Large intestine (tissue), 3 donors: ENCODE results near the gene RAB27B. TPM values are rescaled to one million over a fixed set of nuclear protein-coding genes. Genes with fewer than 3 reads are reported as not detected.
"Not testable (repeated sequence)": the region's sequence is repeated elsewhere in the genome, so short reads cannot be mapped to it uniquely, and the experiment has no call there.

Source experiments
- DNase-seq, 2 donors: peaks; one replicate each; pipeline versions ENCODE4 v3.0.0 to v3.0.0-alpha.2; 2013
- H3K27ac ChIP-seq: one replicate; pipeline ENCODE4 v1.5.1; 2013; ENCODE audit warnings: low read length
- H3K27me3 ChIP-seq: 2 replicates; pipeline ENCODE4 v1.6.1; 2013; ENCODE audit warnings: low read length; ENCODE audit not compliant: control insufficient read depth, insufficient read depth
- H3K36me3 ChIP-seq: 2 replicates; pipeline ENCODE4 v1.6.1; 2013; ENCODE audit warnings: low read length; ENCODE audit not compliant: control insufficient read depth, insufficient read depth
- H3K4me1 ChIP-seq: one replicate; pipeline ENCODE4 v1.6.1; 2013; ENCODE audit warnings: low read length; ENCODE audit not compliant: control insufficient read depth, insufficient read depth
- H3K4me3 ChIP-seq: one replicate; pipeline ENCODE4 v1.5.1; 2013; ENCODE audit warnings: low read length
- H3K9me3 ChIP-seq: one replicate; pipeline ENCODE4 v1.6.1; 2013; ENCODE audit warnings: mild to moderate bottlenecking, low read depth, low read length, moderate library complexity; ENCODE audit not compliant: control insufficient read depth
- WGBS: methylation state at CpG from one replicate; pipeline ENCODE4 v1.1.5; 2013; ENCODE audit warnings: low lambda C conversion rate; ENCODE audit not compliant: insufficient coverage; 5-methylcytosine and 5-hydroxymethylcytosine counted together
- polyA plus RNA-seq: library from polyadenylated mRNA; unstranded; fragments of 120-200 nt; gene quantifications from one replicate; pipeline ENCODE4 v1.2.1, GENCODE V29; 2013

RAB27B gene
- polyA plus RNA-seq, 1 donor = 9.6 TPM

DNA sequence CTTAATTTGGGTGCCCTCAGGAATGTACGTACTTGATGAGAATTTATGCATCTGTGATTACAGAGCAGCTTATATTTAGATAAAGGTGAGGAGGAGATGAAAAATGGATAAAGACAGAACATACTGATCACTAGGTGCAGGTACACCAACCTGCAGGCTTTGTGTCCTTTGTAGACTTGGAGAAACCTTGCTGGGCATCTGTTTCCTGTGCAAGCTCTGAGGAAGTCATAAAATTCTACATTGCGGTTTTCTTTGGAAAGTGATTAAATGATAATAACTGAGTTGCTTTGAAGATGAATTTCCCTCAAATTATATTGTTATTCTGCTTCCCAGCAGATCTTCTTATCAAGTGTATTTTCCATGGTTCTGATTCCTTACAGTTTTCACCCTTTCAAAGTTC is 7.7 kb downstream of the RAB27B start:
- WGBS = 100% methylated on average over 1 of the region's 2 CpGs
- Histone ChIP-seq H3K9me3 (no peaks in the 10 kb centered on the region), H3K27ac (no peak overlapping the region), H3K4me3 (no peak overlapping the region), H3K36me3 (no peaks in the 10 kb centered on the region), H3K4me1 (no peaks in the 10 kb centered on the region), H3K27me3 (no peaks in the 10 kb centered on the region)
- DNase-seq = no peak

DNA sequence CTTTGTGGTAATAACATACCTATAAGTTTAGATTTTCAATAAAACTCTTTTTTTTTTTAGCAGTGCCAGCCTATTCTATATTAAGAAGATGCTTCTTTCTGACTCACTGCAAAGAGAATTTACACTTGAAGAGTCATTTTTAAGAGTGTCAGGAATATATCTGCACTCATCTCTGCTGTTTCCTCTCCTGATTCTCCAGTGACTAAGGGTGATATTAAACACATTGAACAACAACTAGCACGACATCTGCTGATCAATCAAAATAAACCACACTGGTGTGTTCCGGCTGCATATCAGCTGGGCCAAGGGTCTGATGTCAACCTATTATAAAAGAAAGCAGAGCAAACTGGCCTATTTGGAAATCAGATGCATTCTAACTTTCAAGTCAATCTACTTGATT is 15.0 kb downstream of the RAB27B start:
- Histone ChIP-seq H3K27ac (no peak overlapping the region), H3K36me3 (no peaks in the 10 kb centered on the region), H3K4me3 (no peak overlapping the region), H3K9me3 (no peaks in the 10 kb centered on the region), H3K27me3 (no peaks in the 10 kb centered on the region), H3K4me1 (no peaks in the 10 kb centered on the region)
- no peak for DNase-seq
- no CpG with 5 or more reads among the region's 2 CpGs for WGBS

- no peak overlapping the region for H3K4me3 ChIP-seq
- no peaks in the 10 kb centered on the region for H3K4me1 ChIP-seq
- H3K36me3 ChIP-seq = no peaks in the 10 kb centered on the region
- WGBS = 50% methylated on average over 2 of the region's 2 CpGs
- no peak overlapping the region for H3K27ac ChIP-seq
- H3K27me3 ChIP-seq = no peaks in the 10 kb centered on the region
- no peak for DNase-seq
- H3K9me3 ChIP-seq = no peaks in the 10 kb centered on the region
Measured at GRCh38 chr18:54845787-54846186, 17.5 kb downstream of the RAB27B start.

DNA sequence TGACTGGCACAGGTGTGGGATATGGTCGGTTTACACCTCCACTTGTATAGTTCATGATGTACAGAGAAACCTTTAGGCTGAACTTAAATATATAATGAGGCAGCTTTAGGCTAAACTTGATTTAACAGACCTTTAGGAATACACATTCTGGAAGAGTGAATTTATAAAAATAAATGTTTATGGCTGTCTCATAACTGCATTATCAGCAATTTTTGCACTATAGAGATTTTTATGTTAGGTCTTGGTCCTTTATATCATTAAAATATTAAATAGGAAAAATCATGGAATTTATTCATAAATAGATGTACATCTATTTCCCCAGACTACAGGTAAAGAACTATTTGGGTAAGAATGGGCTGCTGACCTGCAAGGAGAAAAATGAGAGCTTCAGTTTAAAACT is 19.8 kb downstream of the RAB27B start:
- 100% methylated on average over 1 of the region's 1 CpG for whole genome bisulfite sequencing
- DNase-seq = no peak

DNA sequence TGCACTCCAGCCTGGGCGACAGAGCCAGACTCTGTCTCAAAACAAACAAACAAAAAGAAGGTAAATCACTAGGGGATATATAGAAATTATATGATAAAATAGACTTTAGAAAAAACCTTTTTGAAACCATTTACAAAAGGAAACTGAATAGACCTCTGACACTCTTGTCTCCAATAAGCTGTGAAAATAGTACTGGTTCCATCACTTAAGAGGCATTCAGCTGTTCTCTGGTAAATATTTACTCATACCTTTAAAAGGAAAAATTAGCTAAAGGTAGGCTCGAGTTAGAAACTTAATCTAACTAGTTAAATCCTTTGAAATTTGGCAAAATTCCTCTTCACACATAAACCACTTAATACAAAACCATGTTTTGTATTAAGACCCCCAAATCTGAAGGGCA is 21.4 kb downstream of the RAB27B start:
- DNase-seq = no peak
- Histone ChIP-seq H3K27me3 (no peaks in the 10 kb centered on the region), H3K27ac (no peak overlapping the region), H3K36me3 (no peaks in the 10 kb centered on the region), H3K4me1 (no peaks in the 10 kb centered on the region), H3K4me3 (no peak overlapping the region), H3K9me3 (no peaks in the 10 kb centered on the region)
- no CpG with 5 or more reads among the region's 2 CpGs for WGBS

More for the DNA sequence above, 19.8 kb downstream of the RAB27B start:
- H3K27me3 ChIP-seq = no peaks in the 10 kb centered on the region
- no peak overlapping the region for H3K4me3 ChIP-seq
- H3K27ac ChIP-seq = no peak overlapping the region
- no peaks in the 10 kb centered on the region for H3K36me3 ChIP-seq
- no peaks in the 10 kb centered on the region for H3K9me3 ChIP-seq
- H3K4me1 ChIP-seq = no peaks in the 10 kb centered on the region

DNA sequence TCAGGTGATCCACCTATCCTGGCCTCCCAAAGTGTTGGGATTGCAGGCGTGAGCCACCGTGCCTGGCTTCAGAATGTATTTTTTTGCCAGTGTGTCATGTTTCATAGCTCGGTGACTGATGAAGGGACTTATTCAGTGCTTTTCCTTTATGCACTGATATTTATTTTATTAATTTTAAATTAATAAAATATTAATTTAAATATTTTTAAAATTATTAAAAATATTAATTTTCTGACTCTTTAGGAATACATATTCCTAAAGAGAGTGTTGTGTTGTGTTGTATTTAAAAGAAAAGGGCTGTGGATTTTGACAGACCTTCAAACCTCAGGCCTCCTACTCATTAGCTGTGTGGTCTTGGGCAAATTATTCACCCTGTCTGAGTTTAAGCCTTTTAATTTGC is 22.3 kb downstream of the RAB27B start:
- 84% methylated on average over 2 of the region's 3 CpGs for WGBS
- Histone ChIP-seq H3K36me3 (no peaks in the 10 kb centered on the region), H3K4me1 (no peaks in the 10 kb centered on the region), H3K27ac (no peak overlapping the region), H3K27me3 (no peaks in the 10 kb centered on the region), H3K9me3 (no peaks in the 10 kb centered on the region), H3K4me3 (no peak overlapping the region)
- no peak for DNase-seq

GRCh38 chr18:54852780-54853675 is 24.8 kb downstream of the RAB27B start:
- Histone ChIP-seq H3K4me1 (peaks cover 4% of the 10 kb centered on the region), H3K27ac (no peak overlapping the region), H3K36me3 (no peaks in the 10 kb centered on the region), H3K27me3 (no peaks in the 10 kb centered on the region), H3K4me3 (no peak overlapping the region), H3K9me3 (no peaks in the 10 kb centered on the region)
- WGBS = 70% methylated on average over 2 of the region's 6 CpGs
- no peak for DNase-seq

DNA sequence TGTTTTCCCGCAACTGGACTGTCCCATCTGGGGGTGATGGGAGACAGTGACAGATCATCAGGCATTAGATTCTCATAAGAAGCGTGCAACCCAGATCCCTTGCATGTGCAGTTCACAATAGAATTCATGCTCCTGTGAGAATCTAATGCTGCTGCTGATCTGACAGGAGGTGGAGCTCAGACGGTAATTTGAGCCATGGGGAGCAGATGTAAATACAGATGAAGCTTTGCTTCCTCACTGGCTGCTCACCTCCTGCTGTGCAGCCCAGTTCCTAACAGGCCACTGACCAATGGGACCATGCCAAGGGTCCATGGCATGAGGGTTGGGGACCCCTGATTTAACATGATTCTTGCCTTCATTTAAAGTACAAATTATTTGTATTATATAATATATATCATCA is 26.8 kb downstream of the RAB27B start:
- H3K9me3 ChIP-seq, H3K27me3 ChIP-seq, H3K4me3 ChIP-seq, DNase-seq, H3K36me3 ChIP-seq, H3K27ac ChIP-seq, H3K4me1 ChIP-seq: not testable (repeated sequence)
- 100% methylated on average over 1 of the region's 3 CpGs for WGBS

- Histone ChIP-seq H3K4me3 (no peak overlapping the region), H3K27me3 (no peaks in the 10 kb centered on the region), H3K36me3 (no peaks in the 10 kb centered on the region), H3K9me3 (no peaks in the 10 kb centered on the region), H3K4me1 (peaks cover 4% of the 10 kb centered on the region), H3K27ac (no peak overlapping the region)
- WGBS = 50% methylated on average over 2 of the region's 2 CpGs
- DNase-seq = no peak
Measured at GRCh38 chr18:54856105-54856646, 27.9 kb downstream of the RAB27B start.

DNA sequence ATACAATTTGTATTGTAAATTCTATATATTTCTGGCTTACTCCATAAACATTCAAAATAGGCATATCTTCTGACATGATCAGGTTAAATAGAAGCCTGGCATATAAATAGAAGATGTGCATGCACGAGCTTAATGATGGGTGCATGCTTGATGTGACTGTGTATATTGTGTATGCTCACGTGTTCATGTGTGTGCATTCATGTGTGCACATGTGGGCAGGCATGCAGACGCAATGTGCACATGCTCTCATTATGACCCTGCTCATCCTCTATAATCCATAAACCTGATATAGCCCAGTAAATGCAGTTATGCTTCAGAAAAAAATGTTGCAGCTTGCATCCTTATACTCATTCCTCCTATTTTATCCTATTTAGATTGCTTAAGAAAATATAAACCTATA is 29.2 kb downstream of the RAB27B start:
- WGBS = no CpG with 5 or more reads among the region's 3 CpGs
- peaks cover 4% of the 10 kb centered on the region for H3K4me1 ChIP-seq
- DNase-seq = no peak

More for the DNA sequence above, 29.2 kb downstream of the RAB27B start:
- H3K9me3 ChIP-seq = no peaks in the 10 kb centered on the region
- H3K36me3 ChIP-seq = no peaks in the 10 kb centered on the region
- H3K4me3 ChIP-seq = no peak overlapping the region
- H3K27me3 ChIP-seq = no peaks in the 10 kb centered on the region
- no peak overlapping the region for H3K27ac ChIP-seq
